ENCODE results near the gene RASAL3.

- no peak for TF ChIP-seq ZNF274 (IDR thresholded peaks at IDR 0.05; ENCODE audit: low read depth, low read length)
- TF ChIP-seq YY1 (IDR thresholded peaks at IDR 0.05; ENCODE audit: insufficient read depth, insufficient read length), result no peak
- no peak for TF ChIP-seq SUZ12 (IDR thresholded peaks at IDR 0.05; ENCODE audit: extremely low read depth, insufficient read depth, insufficient read length)
Measured at GRCh38 chr19:15428956-15429824, 35.2 kb downstream of the RASAL3 start.
